GM12892 (cell line): ENCODE data around the gene CHERP.

ENCODE experiments used
- POLR2A ChIP-seq: IDR thresholded peaks from 2 replicates; pipeline ENCODE4 v1.6.1; 2011; ENCODE audit warnings: low read depth, low read length, control low read depth
- POLR2AphosphoS5 ChIP-seq: IDR thresholded peaks from 2 replicates; pipeline ENCODE4 v1.6.1; 2011; ENCODE audit warnings: low read depth, low read length, control low read depth

DNA sequence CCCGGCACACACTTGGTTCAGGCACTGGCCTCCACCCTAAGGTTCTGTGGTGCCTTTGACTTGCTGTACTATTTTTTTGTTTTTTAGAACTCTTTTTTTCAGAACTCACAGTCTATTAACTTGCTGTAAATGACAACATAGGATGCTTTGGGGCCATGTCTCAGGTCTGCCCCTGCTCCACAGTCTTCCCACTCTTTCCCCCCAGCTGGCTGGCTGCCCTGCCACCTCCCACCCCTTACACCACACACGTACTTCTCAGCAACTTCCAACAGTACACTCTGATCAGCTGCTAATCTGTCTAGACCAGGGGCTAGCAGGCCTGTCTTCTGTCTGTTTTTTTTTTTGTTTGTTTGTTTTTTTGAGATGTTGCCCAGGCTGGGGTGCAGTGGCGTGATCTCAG lies 38.0 kb downstream of the CHERP start:
- no peak for TF ChIP-seq POLR2AphosphoS5
- TF ChIP-seq POLR2A: no peak
